Upper lobe of left lung (tissue), 6 donors: ENCODE measurements around the gene GADL1. TPM values are rescaled to one million over a fixed set of nuclear protein-coding genes. Genes with fewer than 3 reads are reported as not detected.

Experiments used
- ATAC-seq, 2 donors: fragments of 200-7000 bp; cut with Tn5 transposase; one replicate each; pipeline ENCODE4 v1.9.1; 2022; ENCODE audit warnings: mild to moderate bottlenecking in 2 of 2, moderate library complexity in 2 of 2; ENCODE audit not compliant: low FRiP score in 2 of 2
- DNase-seq, 2 donors: peaks; one replicate each; pipeline ENCODE4 v3.0.0-alpha.2; 2019 to 2020
- H3K27ac ChIP-seq, 4 donors: fragments of 200-600 bp; sonication (generic); one replicate each; pipeline ENCODE4 v1.5.1; 2016 to 2019
- H3K27me3 ChIP-seq, 4 donors: fragments of 200-600 bp; sonication (generic); one replicate each; pipeline ENCODE4 v1.5.1; 2017 to 2019
- H3K36me3 ChIP-seq, 4 donors: fragments of 200-600 bp; sonication (generic); one replicate each; pipeline ENCODE4 v1.5.1; 2016 to 2019
- H3K4me1 ChIP-seq, 4 donors: fragments of 200-600 bp; sonication (generic); one replicate each; pipeline ENCODE4 v1.5.1; 2018 to 2019
- H3K4me3 ChIP-seq, 4 donors: fragments of 200-600 bp; sonication (generic); one replicate each; pipeline ENCODE4 v1.5.1; 2017 to 2019; ENCODE audit warnings: mild to moderate bottlenecking in 2 of 4, moderate library complexity in 1 of 4
- H3K9me3 ChIP-seq, 4 donors: fragments of 200-600 bp; sonication (generic); one replicate each; pipeline ENCODE4 v1.5.1; 2018 to 2019
- CTCF ChIP-seq, 6 experiments: fragments of 450-650 bp in 4 of 6; fragments of 200-600 bp in 2 of 6; sonication (generic) in 2 of 6; IDR thresholded peaks; one replicate each; pipeline ENCODE4 v1.5.1; 2016 to 2019; ENCODE audit warnings: antibody characterized with exemption in 6 of 6
- EP300 ChIP-seq, 4 donors: sonication (generic); formaldehyde crosslinking; IDR thresholded peaks; one replicate each; pipeline ENCODE4 v1.5.1; 2017; ENCODE audit warnings: antibody characterized with exemption in 4 of 4, control low read depth in 2 of 4
- POLR2A ChIP-seq, 4 donors: fragments of 450-650 bp; IDR thresholded peaks; one replicate each; pipeline ENCODE4 v1.5.1; 2016 to 2017; ENCODE audit warnings: antibody characterized with exemption in 4 of 4, mild to moderate bottlenecking in 2 of 4
- POLR2AphosphoS5 ChIP-seq, 2 donors: sonication (generic); formaldehyde crosslinking; IDR thresholded peaks; one replicate each; pipeline ENCODE4 v1.5.1; 2017; ENCODE audit warnings: antibody characterized with exemption in 2 of 2
- WGBS, 2 donors: methylation state at CpG; one replicate each; pipeline ENCODE4 v1.1.5; 2017 to 2018; 5-methylcytosine and 5-hydroxymethylcytosine counted together
- total RNA-seq, 6 donors: library from RNA; depleted of rRNA in 4 of 6; stranded (reverse); fragments of >200 nt in 4 of 6; gene quantifications; one replicate each; pipeline versions ENCODE4 v1.1.0 to v1.2.1, GENCODE V29; 2016 to 2021
- donor health status: DM: no; HTN: no; CAD: no; lungs with moderate emphysema.
- donor health status: DM: no; HTN: yes; CAD: no; lungs with severe emphysema.

The GADL1 gene
- total RNA-seq, 6 donors from 2014 or later, result 0.07 TPM; not detected in 5

- Histone ChIP-seq H3K27ac (no peak overlapping the region), H3K9me3 (no peaks in the 10 kb centered on the region), H3K4me1 (peaks cover 0 to 12% (median 7%) of the 10 kb centered on the region in 4 donors), H3K27me3 (peaks cover 0 to 7% (median 3%) of the 10 kb centered on the region in 4 donors), H3K4me3 (no peak overlapping the region), H3K36me3 (no peaks in the 10 kb centered on the region)
- DNase-seq (no peak), ATAC-seq (peak in 1 of 2 donors; percentile 21)
- TF ChIP-seq CTCF (IDR thresholded peaks at IDR 0.05) (no peak), POLR2A (IDR thresholded peaks at IDR 0.05) (no peak), POLR2AphosphoS5 (IDR thresholded peaks at IDR 0.05) (no peak), EP300 (IDR thresholded peaks at IDR 0.05) (no peak)
- WGBS, 2 donors, result 22 to 32% methylated on average over 1 of the region's 1 CpG
Measured at GRCh38 chr3:30890907-30891306, 3.6 kb downstream of the GADL1 start.

GRCh38 chr3:30886888-30887287, 7.6 kb downstream of the GADL1 start:
- H3K36me3 ChIP-seq, result no peaks in the 10 kb centered on the region
- H3K27ac ChIP-seq, result no peak overlapping the region
- TF ChIP-seq EP300 (IDR thresholded peaks at IDR 0.05) (no peak), POLR2A (IDR thresholded peaks at IDR 0.05) (no peak), POLR2AphosphoS5 (IDR thresholded peaks at IDR 0.05) (no peak), CTCF (IDR thresholded peaks at IDR 0.05) (no peak)
- no peaks in the 10 kb centered on the region for H3K9me3 ChIP-seq
- no peaks in the 10 kb centered on the region for H3K27me3 ChIP-seq
- 71 to 83% methylated on average over 1 to 2 of the region's 2 CpGs for WGBS, 2 donors
- ATAC-seq, result no peak
- H3K4me3 ChIP-seq, result no peak overlapping the region
- no peaks in the 10 kb centered on the region for H3K4me1 ChIP-seq
- no peak for DNase-seq

DNA sequence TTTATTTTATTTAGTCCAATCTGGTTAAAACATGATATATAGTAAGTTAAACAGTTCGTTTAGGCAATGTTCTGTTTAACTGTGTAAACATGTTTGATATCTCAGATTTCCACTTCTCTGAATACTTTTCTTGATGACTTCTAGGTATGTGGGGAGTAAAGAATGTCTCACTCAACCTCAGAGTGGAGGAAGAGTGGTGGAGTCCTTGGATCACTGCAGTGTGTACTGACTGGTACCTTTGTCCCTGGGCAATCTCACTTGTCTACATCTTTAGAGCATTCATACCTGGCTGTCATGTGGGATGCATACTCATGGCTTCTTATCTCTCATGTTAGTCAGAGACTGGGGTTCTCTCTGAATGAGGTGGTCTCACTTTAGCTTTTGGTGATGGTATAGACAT, 15.6 kb downstream of the GADL1 start:
- ATAC-seq (peak in 1 of 2 donors; percentile 70), DNase-seq (no peak)
- Histone ChIP-seq H3K4me3 (no peak overlapping the region), H3K27ac (no peak overlapping the region), H3K27me3 (no peaks in the 10 kb centered on the region), H3K9me3 (no peaks in the 10 kb centered on the region), H3K4me1 (no peaks in the 10 kb centered on the region), H3K36me3 (no peaks in the 10 kb centered on the region)
- 49 to 55% methylated on average over 1 of the region's 1 CpG for WGBS, 2 donors
- TF ChIP-seq POLR2AphosphoS5 (IDR thresholded peaks at IDR 0.05) (no peak), EP300 (IDR thresholded peaks at IDR 0.05) (no peak), CTCF (IDR thresholded peaks at IDR 0.05) (no peak), POLR2A (IDR thresholded peaks at IDR 0.05) (no peak)

GRCh38 chr3:30875505-30875904, 19.0 kb downstream of the GADL1 start:
- H3K9me3 ChIP-seq, result no peaks in the 10 kb centered on the region
- no peak for DNase-seq
- ATAC-seq, result no peak
- 90 to 96% methylated on average over 5 of the region's 5 CpGs for WGBS, 2 donors
- H3K27me3 ChIP-seq, result no peaks in the 10 kb centered on the region
- TF ChIP-seq POLR2AphosphoS5 (IDR thresholded peaks at IDR 0.05), result no peak
- no peak overlapping the region for H3K4me3 ChIP-seq
- no peaks in the 10 kb centered on the region for H3K4me1 ChIP-seq
- H3K27ac ChIP-seq, result no peak overlapping the region
- H3K36me3 ChIP-seq, result no peaks in the 10 kb centered on the region

DNA sequence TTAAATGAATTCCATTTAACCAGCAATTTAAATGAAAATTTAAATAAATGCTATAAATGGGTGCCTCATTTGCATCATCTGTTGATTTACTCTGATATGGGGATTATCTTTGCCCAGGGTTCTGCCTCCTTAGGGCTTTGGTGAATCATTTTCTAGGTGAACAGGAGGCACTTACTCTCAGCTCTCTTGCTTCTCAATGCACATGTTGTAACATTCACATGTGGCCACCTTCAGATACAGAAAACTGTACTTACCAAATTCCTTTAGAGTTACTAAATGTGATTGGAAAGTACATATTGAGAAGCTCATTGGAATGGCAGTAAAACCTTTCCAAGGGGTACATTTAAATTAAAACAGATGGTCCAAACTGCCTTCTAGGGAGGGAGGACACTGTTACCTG, 20.8 kb downstream of the GADL1 start:
- no peaks in the 10 kb centered on the region for H3K4me1 ChIP-seq
- H3K27ac ChIP-seq, result no peak overlapping the region
- no peaks in the 10 kb centered on the region for H3K9me3 ChIP-seq
- DNase-seq (no peak), ATAC-seq (no peak)
- H3K27me3 ChIP-seq, result no peaks in the 10 kb centered on the region
- H3K36me3 ChIP-seq, result no peaks in the 10 kb centered on the region
- no peak for TF ChIP-seq POLR2AphosphoS5 (IDR thresholded peaks at IDR 0.05)
- no peak for TF ChIP-seq CTCF (IDR thresholded peaks at IDR 0.05)
- TF ChIP-seq EP300 (IDR thresholded peaks at IDR 0.05), result no peak
- TF ChIP-seq POLR2A (IDR thresholded peaks at IDR 0.05), result no peak
- no peak overlapping the region for H3K4me3 ChIP-seq
